HG03565 (cell line): ENCODE data around the gene ABCA1.
"Not testable (repeated sequence)": the region's sequence is repeated elsewhere in the genome, so short reads cannot be mapped to it uniquely, and the experiment has no call there.

Experiments
- ATAC-seq: cut with Tn5 transposase; IDR thresholded peaks from one replicate; pipeline ENCODE4 v1.9.1; 2021; ENCODE audit warnings: mild to moderate bottlenecking, moderate library complexity; ENCODE audit not compliant: unreplicated experiment

The ABCA1 gene

DNA sequence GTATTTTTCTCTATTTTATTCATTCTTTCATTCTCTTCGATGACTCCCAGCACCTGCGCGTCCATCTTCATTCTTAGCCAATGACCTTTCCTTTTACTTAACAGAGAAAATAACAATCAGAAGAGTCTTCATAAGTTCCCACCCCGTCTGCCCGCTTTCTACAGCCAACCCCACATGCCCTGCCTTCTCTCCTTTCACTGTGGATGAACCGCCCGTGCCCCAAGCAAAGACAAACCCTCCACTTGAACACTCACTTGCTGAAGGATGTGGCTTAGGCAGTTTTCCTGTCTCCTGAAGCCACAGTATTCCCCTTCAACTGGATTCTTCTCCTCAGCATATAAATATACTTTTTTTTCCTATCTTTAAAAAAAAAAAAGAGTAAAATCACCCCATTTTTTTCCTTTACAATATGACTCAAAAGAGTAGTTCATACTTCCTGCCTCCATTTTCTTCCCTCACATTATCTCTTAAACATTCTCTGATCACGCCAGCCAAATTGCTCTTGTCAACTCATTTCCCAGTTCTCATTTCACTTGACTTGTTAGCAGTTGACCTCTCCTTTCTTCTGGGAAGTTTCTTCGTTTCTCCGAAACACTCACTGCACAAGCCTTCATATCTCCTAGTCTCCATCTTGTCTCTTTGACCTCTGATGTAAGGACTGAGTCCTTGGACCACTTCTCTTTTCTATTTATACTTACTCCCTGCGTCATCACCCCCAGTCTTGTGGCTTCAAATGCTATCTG lies 153.0 kb downstream of the ABCA1 start:
- ATAC-seq, result peak; percentile 89

DNA sequence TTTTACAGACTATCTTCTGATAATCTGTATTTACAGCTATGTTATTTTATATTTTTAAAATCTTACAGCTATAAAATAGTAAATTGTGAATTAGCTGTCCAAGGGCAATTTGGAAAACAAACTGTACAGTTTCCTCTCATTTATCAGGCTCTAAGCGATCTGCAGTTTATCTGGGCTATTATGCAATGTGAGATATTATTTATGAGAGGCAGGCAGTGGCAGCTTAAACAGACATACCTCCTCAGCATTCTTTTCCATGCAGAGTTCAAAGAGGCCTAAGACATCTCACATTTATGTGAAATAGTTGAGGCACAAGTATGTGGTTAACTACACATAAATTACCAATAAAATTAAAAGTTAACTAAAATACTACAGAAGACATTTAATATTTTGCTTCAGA lies 153.8 kb downstream of the ABCA1 start:
- no peak for ATAC-seq

DNA sequence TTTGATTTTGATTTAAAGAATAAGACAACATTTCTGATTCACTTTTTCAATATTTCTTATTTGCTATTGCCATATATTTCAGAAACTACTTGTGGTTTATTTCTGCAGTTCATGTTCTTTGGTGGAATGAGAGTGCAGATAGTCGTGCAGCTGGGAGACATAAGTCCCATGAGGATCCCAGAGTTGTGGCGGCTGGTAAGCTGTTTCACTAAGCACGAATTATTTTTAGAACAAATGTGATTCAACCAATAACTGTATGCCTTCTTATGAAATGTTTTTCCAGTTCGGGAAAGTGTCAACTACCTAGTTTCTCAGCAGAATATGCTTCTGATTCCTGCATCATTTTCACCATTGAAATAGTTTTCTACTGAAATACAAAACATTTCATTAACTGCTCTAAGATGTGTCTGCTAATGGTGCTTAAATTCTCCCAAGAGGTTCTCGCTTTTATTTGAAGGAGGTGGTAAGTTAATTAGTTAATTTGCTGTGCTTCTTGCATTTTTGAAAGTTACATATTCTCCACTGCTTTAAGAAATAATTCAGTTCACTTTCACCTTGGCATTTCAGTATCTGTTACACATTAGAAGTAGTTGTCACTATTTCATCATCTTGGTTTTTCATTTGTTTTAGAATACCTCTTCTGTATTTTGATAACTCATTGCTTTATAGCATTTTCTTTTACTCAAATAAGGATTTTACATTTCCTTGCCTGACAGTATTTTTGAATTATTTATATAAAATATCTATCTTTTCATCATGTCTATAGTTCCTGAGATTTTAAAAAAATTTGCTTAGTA lies 155.0 kb downstream of the ABCA1 start:
- peak; percentile 27 for ATAC-seq

DNA sequence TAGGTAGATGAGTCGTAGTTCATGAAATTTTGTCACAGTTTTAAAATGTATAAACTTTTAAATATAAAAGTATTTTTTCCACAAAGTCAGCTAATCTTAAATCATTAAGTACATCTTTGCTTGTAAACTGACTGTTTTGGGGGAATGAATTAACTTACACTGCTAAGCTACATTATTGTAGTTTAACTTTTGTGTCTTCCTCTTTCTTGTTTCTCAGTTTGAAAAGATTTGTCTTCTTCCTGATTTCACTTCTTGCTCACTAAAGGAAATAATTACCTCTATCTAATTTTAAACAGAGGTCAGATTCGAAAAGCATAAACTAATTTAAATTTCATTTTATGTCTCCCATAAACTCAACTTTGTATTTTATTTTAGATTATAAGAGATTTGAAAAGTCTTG lies 158.3 kb downstream of the ABCA1 start:
- peak; percentile 33 for ATAC-seq

DNA sequence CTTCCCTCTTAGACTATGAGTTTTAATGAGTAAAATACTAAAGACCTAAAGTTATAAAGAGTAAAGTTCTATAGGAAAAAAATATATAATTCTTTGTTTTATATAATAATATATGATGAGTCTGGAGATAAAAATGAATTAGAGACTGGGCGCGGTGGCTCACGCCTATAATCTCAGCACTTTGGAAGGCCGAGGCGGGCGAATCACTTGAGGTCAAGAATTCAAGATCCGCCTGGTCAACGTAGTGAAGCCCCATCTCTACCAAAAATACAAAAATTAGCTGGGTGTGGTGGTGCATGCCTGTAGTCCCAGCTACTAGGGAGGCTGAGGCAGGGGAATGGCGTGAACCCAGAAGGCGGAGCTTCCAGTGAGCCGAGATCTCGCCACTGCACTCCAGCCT lies 158.9 kb downstream of the ABCA1 start:
- not testable (repeated sequence) for ATAC-seq

GRCh38 chr9:104767507-104767906 lies 160.4 kb downstream of the ABCA1 start:
- ATAC-seq, result no peak

DNA sequence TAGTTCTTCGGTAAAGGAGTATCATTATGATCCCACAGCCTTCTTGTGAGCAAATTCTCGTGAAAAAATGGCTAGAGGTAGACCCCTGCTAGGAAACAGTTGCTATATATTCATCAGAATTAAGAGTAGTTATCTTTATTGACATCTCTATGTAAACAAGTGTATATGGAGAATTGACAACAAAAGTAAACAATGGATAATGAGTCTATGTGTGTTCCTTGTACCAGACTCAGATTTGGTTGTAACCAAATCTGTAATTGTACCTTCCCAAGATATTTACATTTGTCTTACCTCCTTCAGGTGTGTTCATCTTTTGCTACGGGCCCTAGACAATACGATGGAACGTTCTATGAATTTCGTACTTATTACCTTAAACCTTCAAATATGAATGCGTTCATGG lies 161.9 kb downstream of the ABCA1 start:
- no peak for ATAC-seq

DNA sequence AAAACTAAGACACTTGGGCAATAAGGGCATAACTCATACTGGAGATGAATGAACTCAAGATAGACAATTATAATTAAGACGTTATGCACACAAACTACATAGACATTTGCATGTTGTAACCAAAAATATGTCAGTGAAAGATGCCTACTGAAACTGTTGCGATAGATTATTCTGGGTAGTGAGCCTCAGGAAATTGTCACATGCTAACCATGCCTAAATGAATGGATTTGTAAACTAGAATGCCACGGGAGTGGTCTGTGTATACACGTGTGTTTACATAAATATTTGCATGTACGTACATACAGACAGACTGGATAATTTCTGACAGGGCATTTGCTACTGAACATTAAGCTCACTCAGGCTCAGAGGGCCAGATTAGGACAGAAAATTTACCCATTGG lies 162.8 kb downstream of the ABCA1 start:
- ATAC-seq, result peak; percentile 36

DNA sequence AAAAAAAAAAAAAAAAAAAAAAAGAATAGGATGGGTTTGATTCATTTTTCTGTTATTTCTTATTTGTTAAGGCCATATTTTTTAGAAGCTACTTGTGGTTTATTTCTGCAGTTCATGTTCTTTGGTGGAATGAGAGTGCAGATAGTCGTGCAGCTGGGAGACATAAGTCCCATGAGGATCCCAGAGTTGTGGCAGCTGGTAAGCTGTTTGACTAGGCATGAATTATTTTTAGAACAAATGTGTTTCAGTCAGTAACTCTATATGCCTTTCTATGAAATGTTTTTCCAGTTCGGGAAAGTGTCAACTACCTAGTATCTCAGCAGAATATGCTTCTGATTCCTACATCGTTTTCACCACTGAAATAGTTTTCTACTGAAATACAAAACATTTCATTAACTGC lies 169.0 kb downstream of the ABCA1 start:
- ATAC-seq, result no peak

DNA sequence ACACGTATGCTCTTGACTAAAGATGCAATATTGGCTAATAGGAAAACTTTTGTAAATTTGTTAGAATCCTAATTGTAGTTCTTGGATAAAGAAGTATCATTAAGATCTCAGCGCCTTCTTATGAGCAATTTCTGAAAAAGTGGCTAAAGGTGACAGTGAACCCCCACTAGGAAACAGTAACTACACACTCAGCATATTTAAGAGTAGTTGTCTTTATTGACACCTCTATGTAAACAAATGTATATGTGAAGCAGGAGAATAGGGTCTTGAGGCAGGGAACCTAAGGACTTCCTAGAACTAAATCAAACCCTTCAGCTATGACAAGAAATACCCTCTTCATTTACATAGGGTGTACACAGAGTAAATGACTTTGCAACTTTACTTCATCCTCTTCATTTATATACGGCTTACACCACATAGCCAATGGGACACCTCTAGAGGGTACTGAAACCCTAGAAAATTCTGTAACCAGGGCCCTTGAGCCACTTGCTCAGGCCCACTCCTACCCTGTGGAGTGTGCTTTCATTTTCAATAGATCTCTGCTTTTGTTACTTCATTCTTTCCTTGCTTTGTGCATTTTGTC lies 177.7 kb downstream of the ABCA1 start:
- peak; percentile 43 for ATAC-seq

GRCh38 chr9:104748359-104749031 lies 179.5 kb downstream of the ABCA1 start:
- ATAC-seq, result no peak

DNA sequence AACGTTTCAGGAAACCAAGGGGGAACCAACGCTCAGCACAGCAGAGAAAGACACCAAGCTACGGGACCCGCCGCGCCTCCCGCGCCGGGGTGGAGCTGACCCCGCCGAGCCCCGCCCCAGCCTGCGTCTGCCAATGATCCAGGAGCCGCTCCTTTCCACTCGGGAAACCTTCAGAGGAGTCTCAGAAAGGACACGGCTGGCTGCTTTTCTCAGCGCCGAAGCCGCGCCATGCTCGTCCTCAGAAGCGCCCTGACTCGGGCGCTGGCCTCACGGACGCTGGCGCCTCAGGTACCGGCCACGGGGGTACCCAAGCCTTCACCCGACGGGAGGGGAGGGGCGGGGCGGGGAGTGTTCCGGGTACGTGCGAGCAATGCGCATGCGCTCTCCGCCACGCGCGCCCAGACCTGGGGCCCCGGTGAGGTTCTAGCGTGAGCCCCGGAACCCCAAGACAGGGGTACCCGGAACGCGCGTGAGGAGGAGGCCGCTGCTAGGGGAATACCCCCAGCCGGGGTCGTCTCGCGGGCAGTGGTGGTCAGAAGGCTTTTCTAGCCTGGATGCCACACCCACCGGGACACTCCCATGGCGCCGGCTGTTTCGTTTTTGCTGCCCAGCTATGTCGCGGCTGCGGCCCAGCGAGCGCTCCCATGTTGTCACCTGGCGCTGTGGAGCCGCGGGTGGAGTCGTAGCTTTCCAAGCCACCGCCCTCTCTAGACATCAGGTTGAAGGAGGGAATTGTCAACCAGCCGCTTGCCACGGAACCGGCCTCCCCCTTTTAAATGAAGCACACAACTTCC lies 180.2 kb downstream of the ABCA1 start, which contains the start of gene NIPSNAP3A:
NIPSNAP3A (plus strand) TSS at position 119 of the 794 bp plus-strand sequence; CDS start at position 229, 110 bp downstream.
- ATAC-seq, result peak; percentile 71

- no peak for ATAC-seq
Observed at GRCh38 chr9:104747245-104747564, 180.8 kb downstream of the ABCA1 start.

GRCh38 chr9:104746798-104747197 lies 181.2 kb downstream of the ABCA1 start:
- no peak for ATAC-seq

GRCh38 chr9:104746285-104746684 lies 181.7 kb downstream of the ABCA1 start:
- no peak for ATAC-seq

- no peak for ATAC-seq
Observed at GRCh38 chr9:104745852-104746251, 182.1 kb downstream of the ABCA1 start.

DNA sequence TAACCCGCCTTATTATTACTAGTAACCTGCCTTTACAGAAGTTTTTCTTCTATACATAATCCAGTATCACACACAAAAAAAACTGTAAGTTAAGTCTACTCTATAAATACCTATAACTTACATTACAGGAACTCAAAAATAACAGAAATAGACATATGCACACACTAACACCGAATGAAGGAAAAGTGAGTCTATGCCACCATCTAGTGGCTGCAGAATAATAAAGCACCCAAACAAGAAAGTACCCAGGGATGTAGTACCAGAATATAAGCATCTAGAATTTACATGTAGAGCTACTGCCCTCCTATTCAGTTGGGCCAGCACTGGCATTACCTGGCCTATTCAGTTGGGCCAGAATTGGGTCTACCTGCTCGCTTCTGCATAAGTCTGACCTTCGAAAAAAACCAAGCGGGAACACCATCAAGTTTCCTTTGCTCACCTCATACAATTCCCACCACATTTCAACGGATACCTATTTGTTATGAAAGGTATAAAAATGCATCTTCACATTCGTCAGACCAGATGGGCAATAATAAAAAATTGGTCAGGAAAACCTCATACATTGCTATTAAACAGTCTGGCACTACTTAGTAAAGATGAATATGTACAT lies 184.5 kb downstream of the ABCA1 start:
- peak; percentile 50 for ATAC-seq

GRCh38 chr9:104740621-104741020 lies 187.3 kb downstream of the ABCA1 start:
- no peak for ATAC-seq

- no peak for ATAC-seq
Observed at GRCh38 chr9:104738452-104738851, 189.5 kb downstream of the ABCA1 start.
